ENCODE measurements around the gene SIRPA.

DNA sequence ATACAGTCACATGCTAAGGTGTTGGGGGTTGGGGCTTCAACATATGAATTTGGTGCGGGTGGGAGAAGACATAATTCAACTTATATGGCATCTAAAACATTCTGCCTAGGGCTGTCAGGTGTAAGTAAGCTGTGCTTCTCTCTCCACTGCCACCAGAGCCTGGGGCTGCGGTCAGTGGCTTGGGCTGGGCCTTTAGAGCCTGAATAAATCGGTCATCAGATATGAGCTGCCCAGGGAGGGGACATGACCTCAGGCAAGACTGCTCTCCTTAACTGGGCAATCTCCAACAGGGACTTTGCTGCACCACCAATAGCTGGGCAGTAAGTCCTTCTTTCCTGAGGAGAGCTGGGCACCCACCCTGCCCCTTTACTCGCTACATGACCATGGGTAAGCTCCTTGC lies 24.9 kb upstream of the SIRPA start:
- TF ChIP-seq, protein P1, sequence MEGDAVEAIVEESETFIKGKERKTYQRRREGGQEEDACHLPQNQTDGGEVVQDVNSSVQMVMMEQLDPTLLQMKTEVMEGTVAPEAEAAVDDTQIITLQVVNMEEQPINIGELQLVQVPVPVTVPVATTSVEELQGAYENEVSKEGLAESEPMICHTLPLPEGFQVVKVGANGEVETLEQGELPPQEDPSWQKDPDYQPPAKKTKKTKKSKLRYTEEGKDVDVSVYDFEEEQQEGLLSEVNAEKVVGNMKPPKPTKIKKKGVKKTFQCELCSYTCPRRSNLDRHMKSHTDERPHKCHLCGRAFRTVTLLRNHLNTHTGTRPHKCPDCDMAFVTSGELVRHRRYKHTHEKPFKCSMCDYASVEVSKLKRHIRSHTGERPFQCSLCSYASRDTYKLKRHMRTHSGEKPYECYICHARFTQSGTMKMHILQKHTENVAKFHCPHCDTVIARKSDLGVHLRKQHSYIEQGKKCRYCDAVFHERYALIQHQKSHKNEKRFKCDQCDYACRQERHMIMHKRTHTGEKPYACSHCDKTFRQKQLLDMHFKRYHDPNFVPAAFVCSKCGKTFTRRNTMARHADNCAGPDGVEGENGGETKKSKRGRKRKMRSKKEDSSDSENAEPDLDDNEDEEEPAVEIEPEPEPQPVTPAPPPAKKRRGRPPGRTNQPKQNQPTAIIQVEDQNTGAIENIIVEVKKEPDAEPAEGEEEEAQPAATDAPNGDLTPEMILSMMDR (conservative IDR thresholded peaks at IDR 0.05) = no peak
- TF ChIP-seq ZFX (IDR thresholded peaks at IDR 0.05) = no peak

Data from C4-2B (cell line).